IPS-15b (cell line): ENCODE measurements around the gene SCRT2.
"Not testable (repeated sequence)": the region's sequence is repeated elsewhere in the genome, so short reads cannot be mapped to it uniquely, and the experiment has no call there.

Experiments used
- H3K27me3 ChIP-seq: one replicate; pipeline ENCODE4 v1.6.1; 2013; ENCODE audit warnings: low read length; ENCODE audit not compliant: control insufficient read depth, insufficient read depth
- H3K36me3 ChIP-seq: one replicate; pipeline ENCODE4 v1.6.1; 2013; ENCODE audit warnings: low read length; ENCODE audit not compliant: control insufficient read depth, insufficient read depth
- H3K4me1 ChIP-seq: one replicate; pipeline ENCODE4 v1.6.1; 2013; ENCODE audit warnings: mild to moderate bottlenecking, low read length; ENCODE audit not compliant: control insufficient read depth, insufficient read depth
- H3K4me3 ChIP-seq: one replicate; pipeline ENCODE4 v1.5.1; 2013; ENCODE audit warnings: low read depth, low read length
- H3K9ac ChIP-seq: one replicate; pipeline ENCODE4 v1.6.1; 2013; ENCODE audit warnings: low read depth, mild to moderate bottlenecking, low read length
- H3K9me3 ChIP-seq: one replicate; pipeline ENCODE4 v1.6.1; 2013; ENCODE audit warnings: mild to moderate bottlenecking, low read length; ENCODE audit not compliant: control insufficient read depth, insufficient read depth

SCRT2 gene

DNA sequence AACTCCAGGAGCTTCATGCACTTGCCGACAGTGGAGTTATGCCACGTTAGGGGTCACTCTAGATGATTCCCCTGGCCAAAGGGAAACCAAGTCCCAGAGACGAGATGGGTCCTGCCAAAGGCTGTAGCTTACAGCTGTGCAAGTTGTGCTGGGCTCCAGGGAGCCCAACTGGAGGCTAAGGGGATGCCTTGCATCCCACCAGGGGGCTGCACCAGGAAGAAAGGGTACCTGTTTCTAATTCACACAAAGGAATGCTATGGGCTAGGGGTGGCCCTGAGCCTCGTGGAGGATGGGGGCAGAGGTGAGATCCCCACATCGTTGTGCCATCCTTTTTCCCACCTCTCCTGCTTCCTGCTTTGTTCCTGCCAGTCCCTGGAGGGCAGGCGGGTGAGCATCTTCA is 23.7 kb upstream of the SCRT2 start:
- H3K4me1 ChIP-seq: peaks cover 7% of the 10 kb centered on the region
- no peaks in the 10 kb centered on the region for H3K27me3 ChIP-seq
- H3K9me3 ChIP-seq: no peaks in the 10 kb centered on the region
- H3K36me3 ChIP-seq: no peaks in the 10 kb centered on the region
- H3K9ac ChIP-seq: no peak overlapping the region
- no peak overlapping the region for H3K4me3 ChIP-seq

DNA sequence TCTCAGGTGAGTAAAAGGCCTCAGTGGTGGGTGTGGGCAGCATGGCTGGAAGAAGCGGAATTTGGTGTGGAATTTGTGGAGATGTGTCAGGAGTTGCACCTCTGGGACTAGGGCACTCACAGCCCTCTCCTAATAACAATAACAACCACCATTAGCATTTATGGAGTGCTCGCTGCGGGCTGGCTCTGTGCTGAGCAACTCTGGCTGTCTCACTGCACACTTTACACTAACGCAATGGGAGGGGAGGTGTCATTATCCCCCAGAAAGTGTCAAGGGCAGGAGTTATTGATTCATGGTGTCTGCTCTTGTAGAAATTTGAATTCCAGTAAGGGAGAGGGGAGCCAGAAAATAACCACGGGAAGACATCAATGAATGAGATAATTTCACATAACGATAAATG is 22.7 kb upstream of the SCRT2 start:
- Histone ChIP-seq H3K27me3 (no peaks in the 10 kb centered on the region), H3K9ac (no peak overlapping the region), H3K4me1 (peaks cover 10% of the 10 kb centered on the region), H3K36me3 (no peaks in the 10 kb centered on the region), H3K4me3 (no peak overlapping the region), H3K9me3 (no peaks in the 10 kb centered on the region)

DNA sequence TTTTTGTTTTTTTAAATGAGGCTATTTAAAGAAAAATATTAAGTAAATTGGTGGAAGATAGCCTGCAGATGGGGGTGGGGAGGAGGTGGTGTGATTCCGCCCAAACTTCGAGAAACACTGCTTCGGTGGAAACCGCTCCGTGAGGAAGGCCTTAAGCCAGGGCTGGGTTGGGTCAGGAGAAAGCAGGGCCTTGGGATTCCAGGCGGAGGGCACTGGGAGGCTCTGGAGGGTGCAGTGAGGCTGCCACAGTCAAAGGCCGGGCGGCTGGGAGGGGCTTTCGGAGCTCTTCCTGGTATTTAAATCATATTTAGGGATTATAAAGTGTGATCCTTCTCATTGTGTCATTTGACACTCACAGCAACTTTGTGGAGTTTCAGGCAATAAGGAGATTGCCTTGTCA is 22.2 kb upstream of the SCRT2 start:
- Histone ChIP-seq H3K27me3 (no peaks in the 10 kb centered on the region), H3K4me1 (peaks cover 10% of the 10 kb centered on the region), H3K36me3 (no peaks in the 10 kb centered on the region), H3K9me3 (no peaks in the 10 kb centered on the region), H3K9ac (no peak overlapping the region), H3K4me3 (no peak overlapping the region)

DNA sequence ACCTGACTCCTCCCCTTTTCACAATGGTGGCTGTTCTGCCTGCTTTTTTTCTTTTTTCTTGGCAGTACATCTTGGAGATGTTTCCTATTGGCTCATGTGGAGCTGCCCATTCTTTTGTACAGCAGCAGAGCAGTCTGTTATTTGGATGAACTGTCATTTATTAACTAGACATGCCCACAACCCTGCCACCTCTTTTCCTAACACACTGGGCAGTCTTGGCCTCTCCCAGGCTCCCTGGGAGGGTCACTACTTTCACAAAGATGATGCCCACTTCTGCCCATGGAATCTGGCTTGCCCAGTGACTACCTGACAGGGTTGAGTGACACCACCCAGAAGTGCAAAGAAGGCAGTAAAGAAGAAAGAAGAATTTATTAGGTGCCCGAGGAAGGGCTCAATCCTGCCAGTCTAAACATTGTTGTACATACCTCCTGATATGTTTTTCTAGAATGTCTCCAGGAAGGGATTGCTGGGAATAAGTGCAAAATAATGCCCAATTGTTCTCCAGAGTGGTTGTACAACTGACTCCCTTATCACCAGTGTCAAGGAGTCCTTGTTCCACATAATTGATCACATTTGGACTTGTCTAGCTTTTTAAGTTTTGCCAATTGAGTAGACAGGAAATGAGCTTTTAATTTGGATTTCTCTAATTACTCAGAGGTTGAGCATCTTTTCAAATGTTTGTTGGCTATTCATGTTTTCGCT is 19.7 kb upstream of the SCRT2 start:
- no peaks in the 10 kb centered on the region for H3K9me3 ChIP-seq
- no peaks in the 10 kb centered on the region for H3K36me3 ChIP-seq
- H3K4me1 ChIP-seq: peaks cover 9% of the 10 kb centered on the region
- no peak overlapping the region for H3K4me3 ChIP-seq
- H3K9ac ChIP-seq: no peak overlapping the region
- no peaks in the 10 kb centered on the region for H3K27me3 ChIP-seq

DNA sequence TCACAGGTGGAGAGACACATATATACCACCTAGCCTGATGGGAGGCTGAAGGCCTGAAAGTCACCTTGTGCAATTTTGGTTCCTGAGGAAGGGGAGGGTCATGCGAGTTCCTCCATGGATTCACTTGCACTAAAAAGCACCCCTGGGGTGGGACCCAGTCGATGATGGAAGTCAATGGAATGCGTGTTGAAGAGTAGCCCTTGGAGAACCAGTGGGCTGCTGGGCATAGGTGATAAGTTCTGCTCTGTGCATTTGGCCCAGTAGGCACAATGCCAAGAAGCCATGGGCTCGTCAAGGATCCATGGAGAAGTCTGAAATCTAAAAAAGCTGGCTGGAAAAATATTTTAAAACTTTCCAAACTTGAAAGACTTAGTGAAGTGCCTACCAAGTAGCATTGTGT is 18.9 kb upstream of the SCRT2 start:
- H3K9ac ChIP-seq: no peak overlapping the region
- H3K9me3 ChIP-seq: no peaks in the 10 kb centered on the region
- H3K27me3 ChIP-seq: no peaks in the 10 kb centered on the region
- H3K36me3 ChIP-seq: no peaks in the 10 kb centered on the region
- H3K4me1 ChIP-seq: peaks cover 5% of the 10 kb centered on the region
- no peak overlapping the region for H3K4me3 ChIP-seq

DNA sequence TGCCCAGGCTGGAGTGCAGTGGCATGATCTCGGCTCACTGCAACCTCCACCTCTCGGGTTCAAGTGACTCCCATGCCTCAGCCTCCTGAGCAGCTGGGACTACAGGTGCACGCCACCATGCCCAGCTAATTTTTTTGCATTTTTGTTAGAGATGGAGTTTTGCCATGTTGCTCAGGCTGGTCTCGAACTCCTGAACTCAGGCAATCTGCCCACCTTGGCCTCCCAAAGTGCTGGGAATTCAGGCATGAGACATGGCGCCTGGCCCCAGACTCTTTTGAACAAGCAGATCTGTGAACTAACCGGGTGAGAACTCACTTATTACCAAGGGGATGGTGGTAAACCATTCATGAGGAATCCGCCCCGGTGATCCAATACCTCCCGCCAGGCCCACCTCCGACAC is 18.2 kb upstream of the SCRT2 start:
- H3K27me3 ChIP-seq, H3K9me3 ChIP-seq, H3K36me3 ChIP-seq, H3K4me1 ChIP-seq, H3K9ac ChIP-seq, H3K4me3 ChIP-seq: not testable (repeated sequence)

DNA sequence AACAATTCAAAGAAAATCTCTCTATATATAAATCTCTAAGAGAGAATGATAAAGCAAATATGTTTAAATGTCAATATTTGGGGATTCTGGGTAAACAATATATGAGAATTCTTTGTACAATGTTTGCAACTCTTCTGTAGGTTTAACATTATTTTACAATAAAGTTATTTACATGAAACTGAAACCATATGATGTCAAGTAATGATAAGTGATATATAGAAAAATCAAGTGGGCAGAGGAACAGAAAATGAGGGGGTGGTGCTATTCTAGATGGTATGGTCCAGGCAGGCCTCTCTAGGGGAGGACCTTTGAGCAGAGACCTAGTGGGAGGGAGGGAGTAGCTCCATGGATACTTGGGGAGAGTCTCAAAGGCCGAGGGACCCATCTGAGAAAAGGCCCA is 16.4 kb upstream of the SCRT2 start:
- no peak overlapping the region for H3K4me3 ChIP-seq
- peaks cover 5% of the 10 kb centered on the region for H3K4me1 ChIP-seq
- no peaks in the 10 kb centered on the region for H3K27me3 ChIP-seq
- no peaks in the 10 kb centered on the region for H3K9me3 ChIP-seq
- H3K36me3 ChIP-seq: no peaks in the 10 kb centered on the region
- H3K9ac ChIP-seq: no peak overlapping the region

DNA sequence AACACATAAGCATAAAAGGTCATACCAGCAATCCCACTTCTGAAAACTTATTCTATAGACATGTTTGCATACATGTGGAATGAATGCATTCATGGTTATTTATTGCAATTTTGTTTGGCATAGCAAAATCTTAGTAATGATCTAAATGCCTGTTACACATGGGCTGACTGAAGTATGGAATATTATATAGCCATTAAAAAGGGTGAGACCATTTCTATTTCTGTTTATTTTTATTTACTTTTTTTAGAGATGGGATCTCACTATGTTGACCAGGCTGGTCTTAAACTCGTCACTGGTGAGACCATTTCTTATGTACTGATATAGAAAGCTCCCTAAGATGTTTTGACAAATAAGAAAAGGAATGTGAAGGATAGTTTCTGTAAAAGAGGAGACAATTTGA is 14.3 kb upstream of the SCRT2 start:
- H3K4me3 ChIP-seq: no peak overlapping the region
- no peaks in the 10 kb centered on the region for H3K36me3 ChIP-seq
- H3K4me1 ChIP-seq: peaks cover 5% of the 10 kb centered on the region
- H3K9me3 ChIP-seq: no peaks in the 10 kb centered on the region
- no peaks in the 10 kb centered on the region for H3K27me3 ChIP-seq
- no peak overlapping the region for H3K9ac ChIP-seq

DNA sequence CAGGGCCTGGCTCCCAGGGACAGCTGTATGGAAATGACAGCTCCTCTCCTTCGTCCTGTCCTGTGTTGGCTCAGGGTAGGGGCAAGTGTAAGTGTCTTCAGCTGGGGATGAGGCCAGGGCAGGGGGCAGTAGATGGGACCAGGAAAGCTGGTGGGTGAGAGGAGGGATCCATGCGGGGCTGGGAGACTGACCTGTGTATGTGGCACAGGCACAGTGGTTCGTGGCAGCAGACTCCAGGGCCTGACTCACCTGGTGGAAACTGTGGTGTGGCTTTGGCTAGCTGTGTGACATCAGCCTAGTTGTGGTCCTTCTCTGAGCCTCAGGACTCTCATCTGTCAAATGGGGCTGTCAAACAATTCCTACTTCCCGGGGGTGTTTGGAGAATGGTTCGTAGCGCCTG is 13.7 kb upstream of the SCRT2 start:
- Histone ChIP-seq H3K36me3 (no peaks in the 10 kb centered on the region), H3K27me3 (no peaks in the 10 kb centered on the region), H3K4me1 (peaks cover 4% of the 10 kb centered on the region), H3K9ac (no peak overlapping the region), H3K4me3 (no peak overlapping the region), H3K9me3 (no peaks in the 10 kb centered on the region)

DNA sequence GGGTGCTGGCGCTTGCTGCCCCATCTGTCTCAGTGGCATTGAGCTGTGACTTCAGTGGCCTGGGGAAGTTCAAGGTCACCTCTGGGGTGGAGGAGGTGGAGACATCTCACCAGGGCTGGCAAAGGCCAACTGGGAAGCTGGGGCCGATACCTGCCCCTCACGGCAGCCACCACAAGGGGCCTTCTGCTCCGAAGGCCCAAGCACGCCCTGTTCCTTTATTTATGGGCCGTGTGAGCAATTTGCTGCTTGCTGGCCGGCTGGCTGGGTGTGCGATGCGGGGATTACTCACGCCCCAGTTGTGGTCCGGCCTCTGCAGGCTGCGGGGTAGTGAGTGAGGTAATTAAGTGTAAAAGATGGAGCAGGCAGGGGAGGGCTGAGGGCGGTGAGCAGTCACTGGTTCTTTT is 13.2 kb upstream of the SCRT2 start:
- Histone ChIP-seq H3K4me3 (no peak overlapping the region), H3K36me3 (no peaks in the 10 kb centered on the region), H3K9me3 (no peaks in the 10 kb centered on the region), H3K4me1 (peaks cover 2% of the 10 kb centered on the region), H3K27me3 (no peaks in the 10 kb centered on the region), H3K9ac (no peak overlapping the region)

DNA sequence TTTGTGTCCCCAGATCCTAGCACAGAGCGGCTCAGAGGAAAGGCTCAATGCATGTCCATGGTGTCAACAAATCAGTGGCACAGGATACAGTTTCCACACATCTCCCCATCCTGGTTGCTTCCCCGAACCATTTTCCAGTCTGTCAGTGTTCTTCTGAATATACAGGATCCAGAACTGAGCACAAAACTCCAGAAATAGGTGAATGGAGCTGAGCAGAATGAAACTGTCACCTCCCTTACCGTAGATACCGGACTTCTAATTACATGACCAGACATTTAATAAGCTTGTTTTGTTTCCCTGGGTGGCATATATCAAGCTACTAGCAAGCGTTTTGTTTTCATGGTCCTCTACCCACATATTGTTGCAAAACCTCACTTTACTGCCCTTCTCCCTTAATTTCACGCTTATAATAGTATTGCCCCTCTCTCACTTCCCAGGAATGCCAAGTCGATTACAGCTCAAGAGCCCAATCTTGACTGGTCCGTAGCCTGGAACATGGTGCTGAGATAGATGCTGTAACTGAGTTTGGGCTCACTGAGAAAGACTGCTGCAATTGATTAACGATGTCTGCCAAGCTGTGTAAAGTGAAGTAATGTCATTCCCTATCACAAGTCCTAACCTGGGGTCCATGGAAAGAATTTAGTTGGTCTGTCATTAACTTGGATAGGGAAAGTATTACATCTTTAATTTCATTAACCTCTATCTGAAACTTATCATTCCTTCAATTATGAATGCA is 12.0 kb upstream of the SCRT2 start:
- H3K4me1 ChIP-seq: peaks cover 2% of the 10 kb centered on the region
- H3K9ac ChIP-seq: no peak overlapping the region
- H3K27me3 ChIP-seq: no peaks in the 10 kb centered on the region
- no peaks in the 10 kb centered on the region for H3K9me3 ChIP-seq
- H3K36me3 ChIP-seq: no peaks in the 10 kb centered on the region
- no peak overlapping the region for H3K4me3 ChIP-seq

DNA sequence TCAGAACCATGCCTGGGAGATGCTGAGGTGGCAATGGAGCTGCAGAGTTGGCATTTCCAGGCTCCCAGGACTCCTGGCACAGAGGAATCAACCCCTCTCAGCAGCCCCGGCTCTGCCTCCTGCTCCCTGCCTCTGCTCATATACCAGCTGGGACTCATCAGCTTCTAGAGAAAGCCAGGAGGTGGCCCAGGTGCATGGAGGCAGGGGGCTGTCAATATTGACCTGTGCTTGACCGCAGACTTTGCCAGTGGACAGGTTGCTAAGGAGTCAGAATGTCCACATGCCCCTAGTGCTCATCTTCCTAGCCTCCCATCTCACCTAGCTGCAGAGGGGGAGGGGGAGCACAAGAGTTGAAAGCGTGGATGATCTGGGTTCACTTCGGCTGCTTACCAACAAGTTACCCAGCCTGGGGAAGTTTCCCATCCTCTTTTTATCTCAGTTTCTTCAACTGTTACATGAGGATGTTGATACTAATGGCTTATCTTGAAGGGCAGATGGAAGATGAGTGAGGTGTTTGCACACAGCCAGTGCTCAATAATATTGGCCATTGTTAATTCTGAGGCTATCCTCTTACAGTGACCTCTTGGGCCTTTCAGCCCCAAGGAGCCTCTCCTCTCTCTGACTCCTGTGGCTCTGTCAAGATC is 9.2 kb upstream of the SCRT2 start:
- no peak overlapping the region for H3K9ac ChIP-seq
- no peaks in the 10 kb centered on the region for H3K9me3 ChIP-seq
- H3K36me3 ChIP-seq: no peaks in the 10 kb centered on the region
- no peak overlapping the region for H3K4me3 ChIP-seq
- H3K27me3 ChIP-seq: no peaks in the 10 kb centered on the region
- peaks cover 2% of the 10 kb centered on the region for H3K4me1 ChIP-seq
